SK-N-SH (cell line): ENCODE measurements around the gene BRD1. TPM values are rescaled to one million over a fixed set of nuclear protein-coding genes. Genes with fewer than 3 reads are reported as not detected.

Experiments
- CTCF ChIA-PET: fragments of 300-600, 350-600 bp; formaldehyde crosslinking; extraction: SDS; loops from one replicate; lab custom pipeline; 2021; lab: Yijun Ruan, JAX
- POLR2A ChIA-PET: fragments of 350-600 bp; sonication (Branson Sonifier 250); formaldehyde crosslinking; extraction: SDS; loops from one replicate; lab custom pipeline; 2020; ENCODE audit warnings: antibody characterized with exemption, inconsistent platforms; lab: Yijun Ruan, JAX
- DNase-seq: peaks from one replicate; pipeline ENCODE4 v3.0.0; 2012
- H2AFZ ChIP-seq: fragments of 200-600 bp; sonication (generic); 2 replicates; pipeline ENCODE4 v1.8.1; 2016; ENCODE audit warnings: antibody characterized with exemption, mild to moderate bottlenecking, low read depth
- H3F3A ChIP-seq: fragments of 200-600 bp; sonication (generic); replicated peaks from 2 replicates; pipeline ENCODE3; 2016; ENCODE audit warnings: antibody characterized with exemption, mild to moderate bottlenecking; ENCODE audit not compliant: insufficient read depth
- H3K27ac ChIP-seq, 2 experiments: fragments of 200-500 bp in 1 of 2; fragments of 200-600 bp in 1 of 2; sonication (Bioruptor generic) in 1 of 2; sonication (generic), shearing (Covaris generic) in 1 of 2; 2 replicates each; pipeline versions ENCODE4 v1.5.1 to v1.6.1; 2014 to 2016; ENCODE audit warnings: low read depth in 2 of 2, inconsistent platforms in 1 of 2, low read length in 1 of 2, mild to moderate bottlenecking in 1 of 2, mixed read lengths in 1 of 2
- H3K27me3 ChIP-seq: fragments of 200-600 bp; sonication (generic), shearing (Covaris generic); 2 replicates; pipeline ENCODE4 v1.6.1; 2016; ENCODE audit warnings: mixed run types; ENCODE audit not compliant: insufficient read depth
- H3K36me3 ChIP-seq, 2 experiments: fragments of 200-500 bp in 1 of 2; fragments of 200-600 bp in 1 of 2; sonication (Bioruptor generic) in 1 of 2; sonication (generic) in 1 of 2; replicated peaks in 1 of 2; 2 replicates each; pipeline versions ENCODE3 to v1.5.1; 2014 to 2016; ENCODE audit warnings: low read length in 1 of 2, mild to moderate bottlenecking in 1 of 2; ENCODE audit not compliant: insufficient read depth in 2 of 2, control insufficient read depth in 1 of 2
- H3K4me1 ChIP-seq, 2 experiments: fragments of 200-500 bp in 1 of 2; fragments of 200-600 bp in 1 of 2; sonication (Bioruptor generic) in 1 of 2; sonication (generic), shearing (Covaris generic) in 1 of 2; 2 replicates each; pipeline versions ENCODE4 v1.5.1 to v1.6.1; 2014 to 2016; ENCODE audit warnings: low read depth in 1 of 2, low read length in 1 of 2, mixed run types in 1 of 2; ENCODE audit not compliant: insufficient read depth in 2 of 2, control insufficient read depth in 1 of 2
- H3K4me2 ChIP-seq: fragments of 200-600 bp; sonication (generic), shearing (Covaris generic); 2 replicates; pipeline ENCODE4 v1.6.1; 2017; ENCODE audit warnings: mixed run types
- H3K4me3 ChIP-seq, 2 experiments: fragments of 200-500 bp in 1 of 2; fragments of 200-600 bp in 1 of 2; sonication (Bioruptor generic) in 1 of 2; sonication (generic), shearing (Covaris generic) in 1 of 2; 2 replicates each; pipeline versions ENCODE4 v1.5.1 to v1.8.1; 2014 to 2016; ENCODE audit warnings: low read depth in 2 of 2, inconsistent platforms in 1 of 2, low read length in 1 of 2, mild to moderate bottlenecking in 1 of 2, mixed read lengths in 1 of 2, moderate library complexity in 1 of 2
- H3K79me2 ChIP-seq: fragments of 200-600 bp; sonication (generic); 2 replicates; pipeline ENCODE4 v1.8.1; 2017; ENCODE audit warnings: mild to moderate bottlenecking; ENCODE audit not compliant: insufficient read depth
- H3K9ac ChIP-seq: fragments of 200-600 bp; sonication (generic); 2 replicates; pipeline ENCODE4 v1.6.1; 2017; ENCODE audit warnings: mixed run types
- H3K9me2 ChIP-seq: fragments of 200-600 bp; sonication (generic); 2 replicates; pipeline ENCODE4 v1.6.1; 2017; ENCODE audit warnings: mixed run types
- H3K9me3 ChIP-seq: fragments of 200-600 bp; sonication (generic); 2 replicates; pipeline ENCODE4 v1.6.1; 2017; ENCODE audit warnings: mixed run types, mild to moderate bottlenecking, moderate library complexity
- H4K20me1 ChIP-seq: fragments of 200-600 bp; sonication (generic); 2 replicates; pipeline ENCODE4 v1.6.1; 2017; ENCODE audit warnings: mild to moderate bottlenecking, mixed run types; ENCODE audit not compliant: insufficient read depth
- ELF1 ChIP-seq: IDR thresholded peaks from 2 replicates; pipeline ENCODE4 v1.4.0; 2012
- EP300 ChIP-seq, 2 experiments: IDR thresholded peaks; 2 replicates each; pipeline versions ENCODE4 v1.4.0 to v1.6.1; 2012; ENCODE audit warnings: borderline replicate concordance in 1 of 2, low read depth in 1 of 2, low read length in 1 of 2
- FOXJ3 ChIP-seq: sonication (generic); formaldehyde crosslinking; IDR thresholded peaks from 2 replicates; pipeline ENCODE4 v1.5.1; 2020; ENCODE audit warnings: mild to moderate bottlenecking, missing genetic modification reagents
- FOXM1 ChIP-seq: IDR thresholded peaks from 2 replicates; pipeline ENCODE4 v1.4.0; 2012; ENCODE audit warnings: low read depth, mild to moderate bottlenecking
- GABPA ChIP-seq: IDR thresholded peaks from 2 replicates; pipeline ENCODE4 v1.4.0; 2012; ENCODE audit warnings: low read depth, mild to moderate bottlenecking
- JUND ChIP-seq: IDR thresholded peaks from 2 replicates; pipeline ENCODE4 v1.4.0; 2012
- MEF2A ChIP-seq: IDR thresholded peaks from 2 replicates; pipeline ENCODE4 v1.4.0; 2012; ENCODE audit warnings: low read depth, borderline replicate concordance
- NRF1 ChIP-seq: IDR thresholded peaks from 2 replicates; pipeline ENCODE4 v1.6.1; 2012; ENCODE audit warnings: low read depth, mild to moderate bottlenecking, low read length
- RFX5 ChIP-seq: IDR thresholded peaks from 2 replicates; pipeline ENCODE4 v1.6.1; 2012; ENCODE audit warnings: mild to moderate bottlenecking, improper control_type of control experiment, low read length
- RXRA ChIP-seq: IDR thresholded peaks from 2 replicates; pipeline ENCODE4 v1.4.0; 2012; ENCODE audit warnings: low read depth, mild to moderate bottlenecking, borderline replicate concordance
- SIN3A ChIP-seq: IDR thresholded peaks from 2 replicates; pipeline ENCODE4 v1.6.1; 2012; ENCODE audit warnings: low read depth, mild to moderate bottlenecking, low read length, moderate library complexity, borderline replicate concordance
- WGBS: methylation state at CpG from one replicate; pipeline ENCODE4 v1.1.6; 2017; ENCODE audit warnings: low lambda C conversion rate; 5-methylcytosine and 5-hydroxymethylcytosine counted together
- polyA plus RNA-seq, 3 experiments: library from polyadenylated mRNA; depleted of rRNA; stranded (reverse); fragments of >200 nt; gene quantifications; 2 replicates each; pipeline ENCODE4 v1.2.3, GENCODE V29; 2012
- TF ChIP-seq, protein P1 (sequence below): fragments of 200-600 bp; sonication (generic); IDR thresholded peaks from 2 replicates; pipeline ENCODE4 v1.6.1; 2017; ENCODE audit warnings: antibody characterized with exemption, mild to moderate bottlenecking, moderate library complexity
- TF ChIP-seq, protein P2 (sequence below): IDR thresholded peaks from 2 replicates; pipeline ENCODE4 v1.4.0; 2012; ENCODE audit warnings: low read depth, borderline replicate concordance
- TF ChIP-seq, protein P3 (sequence below): IDR thresholded peaks from 2 replicates; pipeline ENCODE4 v1.4.0; 2012; ENCODE audit warnings: low read depth, borderline replicate concordance
- TF ChIP-seq, protein P4 (sequence below): fragments of 150-350 bp; IDR thresholded peaks from 2 replicates; pipeline ENCODE4 v1.6.1; 2016; ENCODE audit warnings: mild to moderate bottlenecking, low read depth, low read length

BRD1 gene
- polyA plus RNA-seq, 1 of the 3 experiments (the other 2 are of a cell fraction) = 10.3 TPM

DNA sequence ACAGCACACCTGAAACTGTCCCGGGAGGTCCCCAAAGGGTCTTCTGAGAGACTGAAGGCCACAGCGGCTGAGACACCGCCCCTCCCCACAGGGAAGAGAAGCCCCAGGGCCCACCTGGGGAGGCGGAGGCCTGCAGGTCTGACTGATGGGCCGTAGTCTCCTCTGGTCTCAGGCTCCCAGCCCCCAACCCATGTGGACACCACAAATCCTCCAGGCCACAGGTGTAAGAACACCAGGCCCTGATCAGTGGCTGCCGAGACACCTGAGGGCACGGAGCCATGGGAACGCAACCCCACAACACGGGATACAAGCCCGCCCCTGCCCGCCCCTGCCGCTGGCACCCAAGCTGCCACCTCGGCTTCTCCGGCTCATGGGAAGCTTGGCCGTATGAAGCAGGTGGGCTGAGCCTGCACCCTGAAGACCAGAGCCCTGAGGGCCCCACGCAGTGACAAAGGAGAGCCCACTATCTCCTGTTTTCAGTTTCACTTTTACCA is 46.3 kb downstream of the BRD1 start:
- TF ChIP-seq, protein P1, sequence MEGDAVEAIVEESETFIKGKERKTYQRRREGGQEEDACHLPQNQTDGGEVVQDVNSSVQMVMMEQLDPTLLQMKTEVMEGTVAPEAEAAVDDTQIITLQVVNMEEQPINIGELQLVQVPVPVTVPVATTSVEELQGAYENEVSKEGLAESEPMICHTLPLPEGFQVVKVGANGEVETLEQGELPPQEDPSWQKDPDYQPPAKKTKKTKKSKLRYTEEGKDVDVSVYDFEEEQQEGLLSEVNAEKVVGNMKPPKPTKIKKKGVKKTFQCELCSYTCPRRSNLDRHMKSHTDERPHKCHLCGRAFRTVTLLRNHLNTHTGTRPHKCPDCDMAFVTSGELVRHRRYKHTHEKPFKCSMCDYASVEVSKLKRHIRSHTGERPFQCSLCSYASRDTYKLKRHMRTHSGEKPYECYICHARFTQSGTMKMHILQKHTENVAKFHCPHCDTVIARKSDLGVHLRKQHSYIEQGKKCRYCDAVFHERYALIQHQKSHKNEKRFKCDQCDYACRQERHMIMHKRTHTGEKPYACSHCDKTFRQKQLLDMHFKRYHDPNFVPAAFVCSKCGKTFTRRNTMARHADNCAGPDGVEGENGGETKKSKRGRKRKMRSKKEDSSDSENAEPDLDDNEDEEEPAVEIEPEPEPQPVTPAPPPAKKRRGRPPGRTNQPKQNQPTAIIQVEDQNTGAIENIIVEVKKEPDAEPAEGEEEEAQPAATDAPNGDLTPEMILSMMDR = no peak
- TF ChIP-seq, protein P2, sequence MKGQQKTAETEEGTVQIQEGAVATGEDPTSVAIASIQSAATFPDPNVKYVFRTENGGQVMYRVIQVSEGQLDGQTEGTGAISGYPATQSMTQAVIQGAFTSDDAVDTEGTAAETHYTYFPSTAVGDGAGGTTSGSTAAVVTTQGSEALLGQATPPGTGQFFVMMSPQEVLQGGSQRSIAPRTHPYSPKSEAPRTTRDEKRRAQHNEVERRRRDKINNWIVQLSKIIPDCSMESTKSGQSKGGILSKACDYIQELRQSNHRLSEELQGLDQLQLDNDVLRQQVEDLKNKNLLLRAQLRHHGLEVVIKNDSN = no peak
- TF ChIP-seq JUND (no peak), SIN3A (no peak), ELF1 (no peak), EP300 (IDR thresholded peaks at IDR 0.05; ENCODE audit: borderline replicate concordance in 1 of 2, low read depth in 1 of 2, low read length in 1 of 2) (no peak), GABPA (no peak), FOXM1 (no peak), RXRA (no peak), RFX5 (no peak), NRF1 (no peak), MEF2A (no peak), FOXJ3 (CRISPR knock-in tag) (no peak)
- TF ChIP-seq, protein P3, sequence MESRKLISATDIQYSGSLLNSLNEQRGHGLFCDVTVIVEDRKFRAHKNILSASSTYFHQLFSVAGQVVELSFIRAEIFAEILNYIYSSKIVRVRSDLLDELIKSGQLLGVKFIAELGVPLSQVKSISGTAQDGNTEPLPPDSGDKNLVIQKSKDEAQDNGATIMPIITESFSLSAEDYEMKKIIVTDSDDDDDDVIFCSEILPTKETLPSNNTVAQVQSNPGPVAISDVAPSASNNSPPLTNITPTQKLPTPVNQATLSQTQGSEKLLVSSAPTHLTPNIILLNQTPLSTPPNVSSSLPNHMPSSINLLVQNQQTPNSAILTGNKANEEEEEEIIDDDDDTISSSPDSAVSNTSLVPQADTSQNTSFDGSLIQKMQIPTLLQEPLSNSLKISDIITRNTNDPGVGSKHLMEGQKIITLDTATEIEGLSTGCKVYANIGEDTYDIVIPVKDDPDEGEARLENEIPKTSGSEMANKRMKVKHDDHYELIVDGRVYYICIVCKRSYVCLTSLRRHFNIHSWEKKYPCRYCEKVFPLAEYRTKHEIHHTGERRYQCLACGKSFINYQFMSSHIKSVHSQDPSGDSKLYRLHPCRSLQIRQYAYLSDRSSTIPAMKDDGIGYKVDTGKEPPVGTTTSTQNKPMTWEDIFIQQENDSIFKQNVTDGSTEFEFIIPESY = no peak
- TF ChIP-seq, protein P4, sequence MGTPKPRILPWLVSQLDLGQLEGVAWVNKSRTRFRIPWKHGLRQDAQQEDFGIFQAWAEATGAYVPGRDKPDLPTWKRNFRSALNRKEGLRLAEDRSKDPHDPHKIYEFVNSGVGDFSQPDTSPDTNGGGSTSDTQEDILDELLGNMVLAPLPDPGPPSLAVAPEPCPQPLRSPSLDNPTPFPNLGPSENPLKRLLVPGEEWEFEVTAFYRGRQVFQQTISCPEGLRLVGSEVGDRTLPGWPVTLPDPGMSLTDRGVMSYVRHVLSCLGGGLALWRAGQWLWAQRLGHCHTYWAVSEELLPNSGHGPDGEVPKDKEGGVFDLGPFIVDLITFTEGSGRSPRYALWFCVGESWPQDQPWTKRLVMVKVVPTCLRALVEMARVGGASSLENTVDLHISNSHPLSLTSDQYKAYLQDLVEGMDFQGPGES = no peak
- TF ChIP-seq, all 33 proteins: peak for 0
- Histone ChIP-seq H3F3A (no peaks in the 10 kb centered on the region), H3K9me2 (no peaks in the 10 kb centered on the region), H3K9me3 (no peaks in the 10 kb centered on the region), H3K36me3 (peaks cover 0 to 66% of the 10 kb centered on the region in 2 experiments), H3K27ac (no peak overlapping the region), H3K79me2 (peaks cover 78% of the 10 kb centered on the region), H3K4me3 (no peak overlapping the region), H3K9ac (no peak overlapping the region), H3K4me2 (no peak overlapping the region), H3K4me1 (no peaks in the 10 kb centered on the region; a peak in 1 of 4 replicates), H2AFZ (no peak overlapping the region), H4K20me1 (peaks cover 85% of the 10 kb centered on the region), H3K27me3 (no peaks in the 10 kb centered on the region)
- ChIA-PET CTCF (no interaction called here), POLR2A (no interaction called here)
- 94% methylated on average over 6 of the region's 16 CpGs for WGBS
- no peak for DNase-seq
